GM21515 (cell line): Measurements from ENCODE around the gene DIPK1B.

Experiments
- ATAC-seq: cut with Tn5 transposase; IDR thresholded peaks from one replicate; pipeline ENCODE4 v1.9.1; 2021; ENCODE audit not compliant: unreplicated experiment

DIPK1B gene

GRCh38 chr9:136711751-136712689, at the start of gene DIPK1B:
Gene DIPK1B (plus strand): TSS chr9:136712572. CDS start chr9:136712666, 94 bp downstream.
- no peak for ATAC-seq

GRCh38 chr9:136662656-136663581, 49.5 kb upstream of the DIPK1B start, which contains the start of gene EGFL7:
Gene EGFL7 (plus strand): TSS chr9:136662916. CDS start chr9:136668283, 5,367 bp downstream.
- ATAC-seq, result no peak

DNA sequence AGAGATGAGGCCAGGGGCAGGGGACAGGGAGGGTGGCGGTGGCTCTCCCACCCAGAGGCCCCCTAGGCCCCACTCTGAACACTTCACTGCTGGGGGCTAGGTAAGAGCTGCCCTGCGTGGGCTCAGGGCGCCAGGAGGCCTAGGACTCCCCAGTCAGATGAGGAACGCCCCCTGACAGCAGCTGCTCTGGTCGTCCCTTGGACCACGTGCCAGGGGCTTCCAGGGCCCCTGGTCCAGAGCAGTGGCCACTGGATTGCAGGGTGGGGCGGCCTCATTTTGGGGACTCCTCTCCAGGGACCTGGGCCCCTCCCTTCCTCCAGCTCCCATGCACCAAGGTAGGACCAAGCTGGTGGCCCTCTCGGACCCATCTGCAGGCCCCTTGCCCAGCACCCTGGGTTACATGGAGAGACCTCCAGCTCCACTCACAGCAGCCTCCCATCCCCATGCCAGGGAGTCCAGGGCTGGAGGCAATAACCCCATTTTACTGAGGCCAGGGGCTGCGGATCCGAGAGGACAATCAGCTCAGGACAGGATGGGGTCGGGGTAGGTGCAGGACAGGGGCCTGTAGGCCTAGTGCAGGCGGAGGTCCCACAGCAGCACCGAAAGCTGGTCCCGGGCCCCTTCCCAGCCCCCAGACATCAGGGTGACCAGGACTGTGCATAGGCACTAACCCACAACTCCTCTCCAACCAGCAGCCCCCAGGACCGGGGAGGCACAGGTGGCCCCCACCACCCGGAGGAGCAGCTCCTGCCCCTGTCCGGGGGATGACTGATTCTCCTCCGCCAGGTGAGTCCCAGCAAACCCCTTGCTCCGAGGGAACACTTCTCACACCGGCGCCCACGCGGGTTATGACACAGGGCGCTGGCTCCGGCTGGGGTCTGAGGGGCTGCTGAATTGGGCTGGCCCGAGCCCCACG, 48.1 kb upstream of the DIPK1B start:
- no peak for ATAC-seq

DNA sequence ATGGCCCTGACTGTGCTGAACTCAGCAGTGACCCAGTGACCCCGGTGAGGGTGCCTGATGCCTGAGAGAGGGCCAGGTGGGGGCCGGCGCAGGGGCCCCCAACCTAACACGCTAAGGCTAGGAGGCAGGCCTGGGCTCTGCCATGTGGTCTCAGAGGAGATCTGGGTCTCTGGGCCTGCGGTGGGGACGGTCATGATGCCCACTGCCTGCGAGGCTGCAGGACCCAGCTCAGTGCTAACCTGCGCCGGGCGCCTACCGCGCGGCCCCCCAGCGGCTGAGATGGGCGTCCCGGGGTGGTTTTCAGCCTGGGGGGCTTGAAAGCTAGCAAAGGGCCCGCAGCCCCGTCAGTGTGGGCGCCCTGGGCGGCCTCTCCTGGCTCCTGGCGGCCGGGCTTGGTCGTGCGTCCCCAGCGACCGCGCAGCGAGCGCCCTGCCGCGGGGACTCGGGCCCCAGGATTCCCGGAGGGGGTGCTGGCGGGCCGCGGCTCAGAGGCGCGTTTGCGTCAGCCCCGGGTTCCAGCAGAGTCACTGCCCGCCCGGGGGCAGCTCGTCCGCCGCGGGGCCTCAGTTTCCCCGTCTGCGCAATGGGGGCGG, 47.2 kb upstream of the DIPK1B start:
- ATAC-seq, result no peak

- ATAC-seq, result no peak
These were observed 46.5 kb upstream of the DIPK1B start for GRCh38 chr9:136665704-136666371.

DNA sequence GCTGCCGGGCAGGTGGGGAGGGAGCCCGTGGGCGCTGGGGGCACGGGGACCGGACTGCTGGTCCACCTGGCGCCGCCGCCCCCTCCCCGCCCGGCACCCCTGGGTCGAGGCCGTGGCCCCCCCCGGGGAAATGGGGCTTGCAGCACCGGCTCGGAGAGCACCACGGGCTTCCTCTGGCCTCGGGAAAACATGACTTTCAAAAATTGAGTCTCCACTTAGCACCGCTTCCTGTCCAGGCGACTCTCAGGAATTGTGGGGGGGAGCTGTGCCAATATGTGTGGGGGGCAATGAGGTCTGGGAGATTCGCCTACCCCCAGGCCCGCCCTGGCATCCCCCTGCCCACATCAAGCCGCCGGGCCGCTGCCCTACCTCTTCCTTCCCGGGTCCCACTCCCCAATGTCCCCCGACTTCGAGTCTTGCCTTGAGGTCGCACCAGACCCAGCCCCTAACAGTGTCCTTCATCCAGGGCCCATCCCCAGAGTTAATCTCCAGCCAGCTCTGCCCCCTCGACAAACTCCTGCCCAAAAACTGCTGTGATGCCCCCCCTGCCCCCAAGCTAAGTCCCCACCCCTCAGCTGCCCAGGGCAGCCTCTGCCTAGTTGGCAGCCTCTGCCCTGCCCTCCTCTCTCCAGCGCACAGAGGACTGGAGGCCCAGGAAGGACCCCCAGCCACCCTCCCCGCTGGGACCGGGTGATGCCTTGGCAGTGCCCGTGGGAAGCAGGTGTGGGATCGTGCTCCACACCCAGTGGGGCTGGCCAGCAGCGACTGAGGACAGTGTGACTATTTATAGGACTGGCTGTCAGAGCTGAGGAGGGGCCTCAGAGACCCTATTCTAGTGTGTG, 45.8 kb upstream of the DIPK1B start:
- ATAC-seq, result no peak

DNA sequence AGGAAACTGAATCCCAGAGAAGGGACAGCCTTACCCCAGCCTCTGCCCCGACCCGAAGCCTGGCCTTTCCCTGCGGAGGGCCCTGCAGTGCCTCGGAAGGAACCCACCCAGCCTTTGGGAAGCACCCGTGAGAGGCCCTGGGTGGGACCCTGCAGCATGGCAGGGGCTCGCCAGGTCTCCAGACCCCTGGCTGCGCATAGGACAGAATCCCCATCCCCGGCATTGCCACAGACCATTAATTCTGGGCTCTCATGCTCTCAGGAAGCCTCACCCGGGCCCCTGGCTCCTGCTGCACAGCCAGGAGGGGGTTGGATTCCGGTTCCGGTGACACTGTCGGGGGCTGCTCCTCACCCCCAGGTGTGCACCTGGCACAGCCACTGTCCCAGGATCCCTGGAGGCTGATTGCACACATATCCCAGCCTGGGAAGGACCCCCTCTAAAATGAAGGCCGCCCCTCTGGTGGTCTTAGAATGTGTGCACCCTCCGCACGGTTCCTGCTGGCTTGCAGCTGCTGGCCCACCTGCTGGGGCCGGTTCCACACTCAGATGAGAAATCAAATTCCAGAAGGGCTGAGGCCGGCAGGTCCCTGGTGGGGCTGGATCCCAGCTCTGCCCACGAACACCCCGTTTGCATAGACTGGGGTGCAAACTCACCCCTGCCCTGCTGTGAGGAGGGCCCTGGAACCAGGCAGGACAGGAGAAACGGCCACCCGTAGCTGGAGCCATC, 45.0 kb upstream of the DIPK1B start:
- no peak for ATAC-seq

DNA sequence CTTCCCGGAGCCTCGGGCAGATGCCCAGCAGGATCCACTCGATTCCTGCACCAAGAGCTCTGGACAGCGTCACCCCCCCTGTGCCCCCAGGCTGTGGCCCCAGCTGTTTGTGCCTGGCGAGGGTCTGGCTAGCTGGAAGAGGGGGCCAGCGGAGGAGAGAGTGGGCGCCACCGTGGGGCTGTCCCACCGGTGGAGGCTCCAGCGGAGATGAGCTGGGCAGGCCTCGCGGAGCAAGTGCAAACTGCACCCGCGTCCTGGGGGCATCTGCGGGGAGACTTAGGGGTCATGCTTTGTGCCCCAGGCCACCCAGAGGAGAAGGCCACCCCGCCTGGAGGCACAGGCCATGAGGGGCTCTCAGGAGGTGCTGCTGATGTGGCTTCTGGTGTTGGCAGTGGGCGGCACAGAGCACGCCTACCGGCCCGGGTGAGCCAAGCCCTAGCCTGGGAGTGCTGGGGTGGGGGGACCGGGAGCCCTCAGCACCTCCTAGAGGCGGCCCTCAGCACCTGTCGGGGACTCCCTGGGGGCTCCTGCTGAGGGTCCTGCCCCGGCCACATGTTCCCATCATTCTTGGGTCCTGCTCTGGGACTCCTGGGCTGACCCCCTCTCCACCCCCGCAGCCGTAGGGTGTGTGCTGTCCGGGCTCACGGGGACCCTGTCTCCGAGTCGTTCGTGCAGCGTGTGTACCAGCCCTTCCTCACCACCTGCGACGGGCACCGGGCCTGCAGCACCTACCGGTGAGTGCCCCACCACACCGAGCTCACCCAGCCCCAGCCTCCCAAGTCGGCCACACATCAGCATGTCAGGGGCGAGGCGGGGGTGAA, 44.2 kb upstream of the DIPK1B start:
- ATAC-seq, result no peak

- no peak for ATAC-seq
These were observed 43.2 kb upstream of the DIPK1B start for GRCh38 chr9:136668983-136669790.

- ATAC-seq, result no peak
These were observed 42.4 kb upstream of the DIPK1B start for GRCh38 chr9:136669791-136670464.

GRCh38 chr9:136670576-136671253, 41.7 kb upstream of the DIPK1B start:
- ATAC-seq, result no peak

GRCh38 chr9:136671254-136671614, 41.1 kb upstream of the DIPK1B start:
- no peak for ATAC-seq

GRCh38 chr9:136671646-136672430, 40.5 kb upstream of the DIPK1B start:
- no peak for ATAC-seq

- ATAC-seq, result no peak
These were observed 39.8 kb upstream of the DIPK1B start for GRCh38 chr9:136672431-136673087.
